Uterus (tissue), 2 donors: ENCODE data around the gene HHLA2.

Source experiments
- CTCF ChIP-seq, 4 experiments: fragments of 200-600 bp in 2 of 4; fragments of 450-650 bp in 2 of 4; sonication (generic) in 2 of 4; IDR thresholded peaks; one replicate each; pipeline ENCODE4 v1.5.1; 2016 to 2019; ENCODE audit warnings: antibody characterized with exemption in 4 of 4, mild to moderate bottlenecking in 2 of 4, moderate library complexity in 1 of 4
- POLR2A ChIP-seq, 2 donors: fragments of 450-650 bp; IDR thresholded peaks; one replicate each; pipeline ENCODE4 v1.6.1; 2016; ENCODE audit warnings: antibody characterized with exemption in 2 of 2, mild to moderate bottlenecking in 1 of 2, moderate library complexity in 1 of 2

- TF ChIP-seq CTCF (IDR thresholded peaks at IDR 0.05) = no peak
- no peak for TF ChIP-seq POLR2A (IDR thresholded peaks at IDR 0.05)
These were observed 38.4 kb downstream of the HHLA2 start for GRCh38 chr3:108334701-108335100.
